GM18511 (cell line): ENCODE measurements around the gene RNF111.
"Not testable (repeated sequence)": the region's sequence is repeated elsewhere in the genome, so short reads cannot be mapped to it uniquely, and the experiment has no call there.

ENCODE experiments used
- ATAC-seq: cut with Tn5 transposase; IDR thresholded peaks from one replicate; pipeline ENCODE4 v1.9.1; 2021; ENCODE audit warnings: mild to moderate bottlenecking, moderate library complexity; ENCODE audit not compliant: unreplicated experiment

Gene RNF111

DNA sequence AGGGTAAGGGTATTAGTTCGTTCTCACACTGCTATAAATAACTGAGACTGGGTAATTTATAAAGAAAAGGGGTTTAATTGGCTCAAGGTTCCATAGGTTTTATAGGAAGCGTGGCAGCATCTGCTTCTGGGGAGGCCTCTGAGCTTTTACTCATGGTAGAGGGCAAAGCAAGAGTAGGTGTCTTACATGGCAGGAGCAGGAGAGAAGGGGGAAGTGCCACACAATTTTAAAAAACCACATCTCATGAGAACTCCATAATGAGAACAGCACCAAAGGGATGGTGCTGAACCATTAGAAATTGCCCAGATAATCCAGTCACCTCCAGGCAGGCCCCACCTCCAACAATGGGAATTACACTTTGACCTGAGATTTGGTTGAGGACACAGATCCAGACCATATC is 12.2 kb downstream of the RNF111 start:
- ATAC-seq, result no peak

DNA sequence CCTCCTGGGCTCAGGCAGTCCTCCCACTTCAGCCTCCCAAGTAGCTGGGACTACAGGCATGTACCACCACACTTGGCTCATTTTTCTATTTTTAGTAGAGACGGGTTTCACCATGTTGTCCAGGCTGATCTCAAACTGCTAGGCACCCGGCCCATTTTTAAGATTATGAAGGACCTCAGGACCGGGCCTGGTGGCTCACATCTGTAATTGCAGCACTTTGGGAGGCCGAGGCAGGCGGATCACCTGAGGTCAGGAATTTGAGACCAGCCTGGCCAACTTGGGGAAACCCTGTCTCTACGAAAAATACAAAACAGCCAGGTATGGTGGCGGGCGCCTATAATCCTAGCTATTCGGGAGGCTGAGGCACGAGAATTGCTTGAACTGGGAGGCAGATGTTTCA is 12.8 kb downstream of the RNF111 start:
- ATAC-seq, result not testable (repeated sequence)

DNA sequence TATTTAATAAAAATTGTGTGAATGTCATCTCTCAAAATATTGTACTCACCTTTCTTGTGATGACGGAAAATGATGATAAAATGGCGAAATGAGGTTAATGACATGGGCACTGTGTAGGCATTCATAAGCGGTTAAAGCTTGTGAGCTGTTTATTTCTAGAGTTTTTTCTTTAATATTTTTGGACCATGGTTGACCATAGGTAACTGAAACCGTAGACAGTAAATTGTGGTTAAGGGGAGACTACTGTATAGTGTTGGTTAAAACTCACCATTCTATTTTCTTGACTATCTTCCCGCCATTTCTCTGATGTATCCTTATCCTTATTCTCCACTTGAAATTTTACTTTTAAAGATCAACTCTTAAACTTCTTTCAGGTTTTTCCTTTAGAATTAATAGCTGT is 14.5 kb downstream of the RNF111 start:
- no peak for ATAC-seq

DNA sequence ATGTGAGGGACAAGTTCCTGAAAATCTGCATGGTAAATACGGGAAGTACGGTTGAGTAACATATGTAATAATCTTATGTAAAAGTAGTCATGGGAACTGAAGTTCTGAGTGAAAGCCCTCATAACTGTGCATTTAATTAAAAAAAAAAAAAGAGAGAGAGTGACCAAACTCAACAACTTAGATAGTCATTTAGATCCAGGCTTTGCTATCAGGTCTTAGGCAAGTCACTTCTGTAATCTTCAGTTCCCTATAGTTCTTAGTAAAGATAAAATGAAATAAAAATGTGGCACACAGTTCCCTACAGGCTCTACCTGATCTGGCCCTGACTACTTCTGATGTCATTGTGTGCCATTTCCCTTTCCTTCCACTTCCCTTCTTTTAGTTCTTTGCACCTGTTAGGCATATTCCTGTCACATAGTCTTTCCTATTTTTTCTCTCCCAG is 15.0 kb downstream of the RNF111 start:
- ATAC-seq, result no peak

DNA sequence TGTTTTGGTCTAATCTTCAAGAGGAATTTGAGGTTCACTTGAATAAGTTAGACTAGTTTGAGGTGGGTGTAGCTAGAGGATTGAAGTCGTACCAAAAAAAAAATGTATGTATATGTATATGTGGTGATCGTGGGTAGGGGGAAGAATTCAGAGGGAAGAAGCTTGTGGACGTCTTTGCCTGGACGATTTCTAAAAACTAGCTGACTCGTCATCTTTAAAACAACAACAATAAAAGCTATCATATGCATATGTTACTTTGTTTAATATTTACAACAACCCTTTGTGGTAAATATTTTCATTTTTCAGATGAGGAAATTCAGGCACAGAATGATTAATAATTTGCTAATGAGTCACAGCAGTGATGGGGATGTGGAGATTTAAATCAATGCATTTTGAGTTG is 18.1 kb downstream of the RNF111 start:
- no peak for ATAC-seq

DNA sequence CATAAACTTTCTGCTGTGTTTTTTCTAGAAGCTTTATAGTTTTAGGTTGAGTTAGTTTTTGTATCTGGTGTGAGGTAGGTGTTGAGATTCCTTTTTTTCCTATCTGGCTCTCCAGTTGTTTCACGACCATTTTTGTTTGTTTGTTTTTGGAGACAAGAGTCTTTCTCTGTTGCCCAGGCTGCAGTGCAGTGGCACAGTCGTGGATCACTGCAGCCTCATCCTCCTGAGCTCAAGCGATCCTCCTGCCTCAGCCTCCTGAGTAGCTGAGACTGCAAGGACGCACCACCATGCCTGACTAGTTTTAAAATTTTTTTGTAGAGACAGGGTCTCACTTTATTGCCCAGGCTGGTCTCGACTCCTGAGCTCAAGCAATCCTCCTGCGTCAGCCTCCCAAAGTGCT is 20.6 kb downstream of the RNF111 start:
- ATAC-seq, result no peak

DNA sequence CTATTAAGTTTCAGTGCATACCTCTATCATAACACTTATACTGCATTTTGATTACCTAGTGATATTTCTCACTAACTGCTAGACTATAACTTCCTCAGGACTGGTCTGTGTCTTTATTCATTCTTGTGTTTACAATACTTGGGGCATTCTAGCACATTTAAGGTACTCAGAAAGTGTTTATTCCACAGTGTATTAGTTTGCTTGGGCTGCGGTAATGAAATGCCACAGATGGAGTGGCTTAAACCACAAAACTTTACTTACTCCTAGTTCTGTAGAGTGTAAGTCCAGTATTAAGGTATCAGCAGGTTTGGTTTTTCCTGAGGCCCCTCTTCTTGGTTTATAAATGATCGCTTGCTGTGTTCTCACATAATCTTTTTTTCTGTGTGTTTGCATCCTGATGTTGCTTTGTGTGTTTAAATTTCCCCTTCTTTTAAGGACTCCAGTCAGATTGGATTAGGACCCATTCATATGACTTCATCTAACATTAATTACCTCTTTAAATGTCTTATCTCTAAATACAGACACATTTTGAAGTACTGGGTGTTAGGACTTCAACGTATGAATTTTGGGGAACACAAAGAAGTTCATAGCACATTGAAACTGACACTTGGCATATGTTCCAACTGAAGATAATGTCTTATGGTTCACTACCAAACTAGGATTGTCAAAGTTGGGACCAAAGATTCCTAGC is 23.9 kb downstream of the RNF111 start:
- ATAC-seq, result no peak

DNA sequence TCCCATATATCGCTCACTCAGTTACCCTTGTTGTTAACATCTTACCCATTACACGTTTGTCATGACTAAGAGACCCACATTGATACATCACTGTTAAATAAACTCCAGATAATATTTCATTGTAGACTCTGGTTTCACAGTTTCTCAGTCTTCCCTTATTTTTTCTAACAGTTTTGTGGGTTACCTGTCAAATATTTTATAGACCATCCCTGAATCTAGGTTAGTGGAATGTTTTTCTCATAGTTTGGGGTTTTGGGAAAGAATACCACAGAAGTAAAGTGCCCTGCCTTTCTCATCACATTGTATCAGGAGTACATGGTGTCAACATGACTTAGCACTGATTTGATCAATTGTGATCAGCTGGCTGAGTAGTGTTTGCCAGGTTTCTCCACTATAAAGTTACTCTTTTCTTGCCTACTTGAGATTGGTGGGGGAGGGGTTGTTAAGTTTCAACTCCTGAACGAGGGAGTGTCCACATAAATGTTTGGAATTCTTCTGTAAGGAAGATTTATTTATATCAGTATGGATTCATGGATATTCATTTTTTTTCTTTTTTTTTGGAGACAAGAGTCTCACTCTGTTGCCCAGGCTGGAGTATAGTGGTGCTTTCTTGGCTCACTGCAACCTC is 25.9 kb downstream of the RNF111 start:
- no peak for ATAC-seq

DNA sequence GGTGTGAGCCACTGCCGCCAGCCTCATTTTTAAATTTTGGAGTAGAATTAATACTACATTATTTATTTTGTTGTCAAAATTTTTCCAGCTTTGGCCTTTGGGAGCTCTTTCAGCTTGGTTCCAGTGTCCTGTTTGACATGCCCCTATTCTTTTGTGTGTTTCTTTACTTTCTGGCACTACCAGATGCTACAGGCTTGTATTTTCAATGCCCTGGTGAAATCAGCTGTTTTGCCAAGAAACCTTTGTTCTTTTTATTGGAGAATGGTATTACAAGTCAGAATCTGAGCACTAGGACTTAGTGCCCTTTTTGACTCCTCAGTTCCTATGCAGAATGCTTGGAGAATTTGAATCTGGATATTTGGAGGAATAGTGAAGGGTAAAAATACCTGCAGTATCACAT is 26.6 kb downstream of the RNF111 start:
- no peak for ATAC-seq

DNA sequence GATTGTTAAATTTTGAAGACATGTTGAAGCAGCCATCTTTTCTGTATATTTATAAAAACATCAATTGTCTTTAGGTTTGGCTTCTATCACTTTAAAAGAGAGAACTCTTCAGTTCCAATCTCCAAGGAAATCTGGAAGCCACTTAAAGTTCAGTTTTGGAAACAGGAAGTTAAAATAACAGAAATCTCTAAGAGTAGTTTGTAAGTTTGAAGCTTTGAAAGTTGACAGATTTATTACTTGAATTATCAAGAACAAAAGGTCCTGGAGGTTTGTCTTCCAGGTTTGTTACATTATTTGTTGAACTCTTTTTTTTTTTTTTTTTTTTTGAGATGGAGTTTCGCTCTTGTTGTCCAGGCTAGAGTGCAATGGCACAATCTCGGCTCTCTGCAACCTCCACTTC is 30.0 kb downstream of the RNF111 start:
- no peak for ATAC-seq

DNA sequence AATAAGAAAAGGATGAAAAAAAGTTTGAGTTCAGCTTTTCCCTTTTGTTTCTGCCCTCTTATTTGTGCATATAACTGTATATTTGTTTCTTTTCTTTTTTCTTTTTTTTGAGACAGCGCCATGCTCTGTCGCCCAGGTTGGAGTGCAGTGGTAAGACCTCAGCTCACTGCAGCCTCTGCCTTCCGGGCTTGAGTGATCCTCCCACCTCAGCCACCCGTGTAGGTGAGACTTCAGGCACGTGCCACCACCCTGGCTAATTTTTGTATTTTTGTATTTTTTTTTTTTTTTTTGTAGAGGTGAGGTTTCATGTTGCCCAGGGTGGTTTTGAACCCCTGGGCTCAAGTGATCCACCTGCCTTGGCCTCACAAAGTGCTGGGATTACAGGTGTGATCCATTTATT is 31.4 kb downstream of the RNF111 start:
- no peak for ATAC-seq

DNA sequence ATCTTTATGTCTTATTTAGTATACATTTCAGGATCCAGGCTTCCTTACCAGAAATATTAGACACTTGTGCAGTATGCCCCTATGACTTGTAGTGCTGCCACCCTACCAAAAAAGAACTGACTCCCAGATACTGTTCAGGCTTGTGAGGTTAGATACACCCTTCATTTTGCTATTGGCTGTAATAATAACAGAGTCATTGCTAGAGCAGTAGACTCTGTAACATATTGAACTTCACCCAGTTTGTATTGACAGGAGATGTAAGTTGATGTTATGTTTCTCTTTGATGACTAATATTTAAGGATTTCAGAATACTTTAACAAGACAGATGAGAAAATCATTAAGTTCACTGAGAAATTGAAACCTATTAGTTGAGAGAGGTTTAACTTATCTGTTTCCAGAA is 32.9 kb downstream of the RNF111 start:
- no peak for ATAC-seq

DNA sequence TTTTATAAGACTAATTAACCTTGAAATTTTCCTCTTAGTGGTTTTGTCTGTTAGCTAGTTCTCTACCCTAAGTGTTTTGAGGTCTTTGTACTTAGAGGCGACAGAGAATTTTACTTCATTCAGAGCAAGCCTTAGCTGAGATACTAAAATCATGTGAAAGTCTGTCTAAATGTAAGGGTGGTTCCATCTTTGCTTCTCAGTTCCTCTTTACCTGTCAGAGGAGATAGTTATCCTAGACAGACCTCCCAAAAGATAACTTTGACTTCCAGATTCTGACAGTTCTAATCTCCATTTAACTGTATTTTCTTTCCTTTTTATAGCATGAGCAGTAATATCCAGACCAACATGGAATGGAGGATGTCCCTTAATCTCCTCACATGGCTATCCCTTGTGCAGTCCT is 34.7 kb downstream of the RNF111 start:
- ATAC-seq, result no peak

DNA sequence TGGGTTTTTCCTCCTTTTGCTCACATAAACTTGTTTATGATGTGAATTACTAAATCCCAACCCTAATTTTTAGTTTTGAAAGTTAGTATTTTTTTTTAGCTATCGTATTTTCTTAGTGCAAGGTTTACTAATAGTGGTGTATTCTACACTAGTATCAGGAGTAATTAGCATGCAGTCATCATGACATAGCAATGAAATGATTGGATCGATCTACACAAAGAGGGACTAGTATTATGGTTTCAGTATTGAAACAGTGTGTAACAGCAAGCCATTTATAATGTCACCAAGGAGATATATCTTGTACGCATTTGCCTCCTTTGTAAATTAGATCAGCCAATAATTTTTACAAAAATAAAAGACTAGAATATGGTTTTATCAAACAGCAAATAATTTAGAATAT is 38.7 kb downstream of the RNF111 start:
- no peak for ATAC-seq

DNA sequence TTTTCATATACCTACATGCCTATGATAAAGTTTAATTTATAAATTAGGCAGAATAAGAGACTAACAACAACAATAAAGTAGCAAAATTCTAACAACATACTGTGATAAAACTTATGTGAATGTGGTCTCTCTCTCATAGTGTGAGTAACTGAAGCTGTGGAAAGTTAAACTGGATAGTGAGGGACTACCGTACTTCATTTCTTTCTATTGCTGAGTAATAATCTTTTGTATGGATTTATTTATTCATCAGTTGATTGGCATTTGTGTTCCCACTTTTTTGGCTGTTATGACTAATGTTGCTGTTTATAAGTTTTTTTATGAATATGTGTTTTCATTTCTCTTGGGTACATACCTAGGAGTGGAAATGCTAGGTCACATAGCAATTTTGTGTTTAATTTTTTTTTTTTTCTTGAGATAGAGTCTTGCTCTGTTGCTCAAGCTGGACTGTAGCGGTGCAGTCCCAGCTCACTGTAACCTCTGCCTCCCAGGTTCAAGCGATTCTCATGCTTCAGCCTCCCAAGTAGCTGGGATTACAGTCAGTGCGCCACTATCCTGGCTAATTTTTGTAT is 41.0 kb downstream of the RNF111 start:
- ATAC-seq, result no peak

DNA sequence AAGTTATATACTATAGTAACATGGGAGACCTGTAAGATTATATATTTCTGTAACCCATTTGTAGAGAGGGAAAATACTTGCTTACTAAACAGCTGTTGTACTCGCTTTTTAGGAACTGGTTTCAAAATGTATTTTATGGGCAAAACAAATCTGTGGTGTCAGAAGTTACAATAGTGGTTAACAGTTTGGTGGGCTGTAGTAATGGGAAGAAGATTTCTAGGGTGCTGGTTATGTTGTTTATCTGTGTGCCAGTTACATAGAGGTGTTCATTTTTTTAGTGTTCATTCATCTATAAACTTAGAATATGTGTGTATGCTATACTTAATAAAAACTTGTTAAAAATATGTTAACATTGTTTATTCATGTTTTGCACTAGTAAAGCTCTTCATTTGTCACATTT is 42.1 kb downstream of the RNF111 start:
- no peak for ATAC-seq

DNA sequence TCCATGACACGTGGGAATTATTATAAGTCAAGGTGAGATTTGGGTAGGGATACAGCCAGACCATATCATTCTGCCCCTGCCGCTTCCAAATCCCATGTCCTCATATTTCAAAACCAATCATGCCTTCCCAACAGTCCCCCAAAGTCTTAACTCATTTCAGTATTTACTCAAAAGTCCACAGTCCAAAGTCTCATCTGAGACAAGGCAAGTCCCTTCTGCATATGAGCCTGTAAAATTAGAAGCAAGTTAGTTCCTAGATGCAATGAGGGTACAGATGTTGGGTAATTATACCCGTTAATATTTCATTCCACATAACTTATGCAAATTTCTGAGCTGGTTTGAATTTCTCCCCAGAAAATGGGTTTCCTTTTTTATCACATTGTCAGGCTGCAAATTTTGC is 47.7 kb downstream of the RNF111 start:
- no peak for ATAC-seq

DNA sequence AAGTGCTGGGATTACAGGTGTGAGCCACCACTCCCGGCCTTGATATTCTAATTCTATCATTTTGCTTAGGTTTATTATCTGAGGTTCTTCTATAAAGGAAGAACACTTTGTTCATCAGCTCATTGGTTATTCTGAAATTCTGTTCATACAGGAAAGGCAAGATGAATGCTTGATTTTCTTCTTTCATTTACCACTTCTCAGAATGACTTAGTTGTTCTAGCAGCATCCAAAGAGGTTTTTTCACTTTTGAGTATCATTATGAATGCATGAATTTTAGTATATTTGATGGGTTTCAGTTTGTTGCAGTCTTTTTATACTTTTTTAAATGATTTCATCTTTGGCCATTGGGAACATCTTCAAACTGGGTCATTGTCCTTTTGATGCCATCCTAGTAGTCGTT is 51.8 kb downstream of the RNF111 start:
- ATAC-seq, result no peak

DNA sequence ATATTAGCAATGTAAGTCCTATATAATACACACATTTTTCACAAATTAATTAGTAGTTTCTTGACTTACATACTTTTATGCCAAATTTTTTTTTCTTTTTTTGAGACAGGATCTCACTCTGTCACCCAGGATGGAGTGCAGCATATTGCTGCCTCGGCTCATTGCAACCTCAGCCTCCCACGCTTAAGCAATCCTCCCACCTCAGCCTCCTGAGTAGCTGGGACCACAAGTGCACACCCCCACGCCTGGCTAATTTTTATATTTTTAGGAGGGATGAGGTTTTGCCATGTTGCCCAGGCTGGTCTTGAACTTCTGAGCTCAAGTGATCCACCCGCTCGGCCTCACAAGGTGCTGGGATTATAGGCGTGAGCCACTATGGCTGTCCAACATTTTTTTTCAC is 54.6 kb downstream of the RNF111 start:
- no peak for ATAC-seq

DNA sequence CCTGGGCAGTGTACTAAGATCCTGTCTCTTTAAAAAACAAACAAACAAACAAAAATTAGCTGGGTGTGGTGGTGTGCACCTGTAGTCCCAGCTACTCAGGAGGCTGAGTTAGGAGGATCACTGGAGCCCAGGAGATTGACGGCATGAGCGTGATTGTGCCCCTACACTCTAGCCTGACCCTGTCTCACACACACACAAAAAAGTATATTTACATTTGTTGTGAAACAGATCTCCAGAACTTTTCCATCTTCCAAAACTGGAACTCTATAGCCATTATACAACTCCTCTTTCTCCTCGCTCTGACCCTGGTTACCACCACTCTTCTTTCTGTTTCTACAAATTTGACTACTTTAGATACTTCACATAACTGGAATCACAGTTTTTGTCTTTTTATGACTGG is 61.4 kb downstream of the RNF111 start:
- no peak for ATAC-seq

DNA sequence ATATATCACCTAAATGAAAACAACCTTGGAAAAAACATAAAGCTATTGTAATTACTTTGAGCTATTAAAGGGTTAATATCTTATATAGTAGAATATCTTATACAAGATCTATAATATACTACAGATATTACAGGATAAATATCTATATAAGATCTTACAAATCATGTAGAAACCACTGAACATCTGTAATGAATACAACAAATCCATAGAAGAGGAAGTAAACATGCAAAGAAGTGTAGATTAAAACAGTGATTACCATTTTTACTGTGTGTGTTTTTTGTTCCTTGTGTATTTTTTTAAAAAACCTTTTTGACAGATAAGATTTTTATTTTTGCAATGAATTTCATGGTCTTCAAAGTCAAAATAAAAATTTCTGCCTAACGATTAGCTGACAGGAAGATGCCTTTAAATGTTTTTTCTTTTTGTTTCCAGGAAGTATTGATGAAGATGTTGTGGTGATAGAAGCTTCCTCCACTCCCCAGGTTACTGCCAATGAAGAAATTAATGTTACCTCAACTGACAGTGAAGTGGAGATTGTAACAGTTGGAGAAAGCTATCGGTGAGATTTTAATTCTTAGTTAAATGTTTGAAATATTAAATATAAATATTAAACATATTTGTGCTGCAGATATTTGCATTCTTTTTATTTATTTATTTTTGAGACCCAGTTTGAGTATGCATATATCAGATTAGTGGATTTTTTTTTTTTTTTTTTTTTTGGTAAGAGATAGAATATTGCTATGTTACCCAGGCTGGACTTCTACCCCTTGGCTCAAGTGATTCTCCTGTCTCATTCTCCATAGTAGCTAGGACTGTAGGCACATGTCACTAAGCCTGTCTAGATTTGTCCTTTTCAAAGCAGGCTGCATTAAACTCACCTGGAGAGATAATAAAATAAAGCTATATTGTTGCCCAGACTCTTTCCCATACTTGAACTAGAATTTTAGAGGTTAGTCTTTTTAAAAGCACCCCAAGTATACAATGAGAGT is 64.7 kb downstream of the RNF111 start:
- ATAC-seq, result no peak
